HepG2 (cell line): ENCODE measurements around the gene RAB40C. TPM values are rescaled to one million over a fixed set of nuclear protein-coding genes. Genes with fewer than 3 reads are reported as not detected.

ENCODE experiments used
- ATAC-seq: fragments of 200-7000 bp; cut with Tn5 transposase; 3 replicates; pipeline ENCODE4 v1.9.1; 2020; ENCODE audit warnings: mild to moderate bottlenecking, moderate library complexity
- BruUV-seq: library from RNA; stranded (reverse); fragments of 400-500 nt; replicated peaks from 2 replicates; lab custom pipeline; 2021; lab: Mats Ljungman, UMichigan
- CTCF ChIA-PET: fragments of 300-600 bp; formaldehyde crosslinking; extraction: SDS; loops from one replicate; lab custom pipeline; 2021; ENCODE audit warnings: low total read pairs, inconsistent platforms, low intra/inter-chr PET ratio; lab: Yijun Ruan, JAX
- POLR2A ChIA-PET: fragments of 350-600 bp; sonication (Branson Sonifier 250); formaldehyde crosslinking; loops from one replicate; lab custom pipeline; 2020; ENCODE audit warnings: antibody characterized with exemption, inconsistent platforms; lab: Yijun Ruan, JAX
- DNase-seq: peaks from one replicate; pipeline ENCODE4 v3.0.0-alpha.2; 2015; ENCODE audit warnings: low spot score
- FAIRE-seq: peaks from 3 replicates; lab custom pipeline; 2011; peaks lifted over from hg19 to GRCh38; lab: Jason Lieb, UNC
- H2AFZ ChIP-seq: one replicate; pipeline ENCODE4 v1.6.1; 2011; ENCODE audit warnings: low read length, inconsistent platforms
- H3K27ac ChIP-seq: fragments of 300-600 bp; 3 replicates; pipeline ENCODE4 v1.8.0; 2011; ENCODE audit warnings: mixed run types, mild to moderate bottlenecking, mixed read lengths, low read length, inconsistent platforms; ENCODE audit not compliant: insufficient read depth; ENCODE audit errors: extremely low read length
- H3K27me3 ChIP-seq, 2 experiments: fragments of 200-600 bp in 1 of 2; 2 replicates in 1 of 2; 3 replicates in 1 of 2; pipeline versions ENCODE4 v1.6.0 to v1.8.0; 2011; ENCODE audit warnings: low read length in 2 of 2, mild to moderate bottlenecking in 2 of 2, moderate library complexity in 2 of 2, inconsistent platforms in 1 of 2; ENCODE audit not compliant: insufficient read depth in 2 of 2, control insufficient read depth in 1 of 2
- H3K36me3 ChIP-seq, 2 experiments: fragments of 200-600 bp in 1 of 2; replicated peaks in 1 of 2; 2 replicates in 1 of 2; 3 replicates in 1 of 2; pipeline versions ENCODE4 v1.5.1 to v1.8.0; 2011; ENCODE audit warnings: low read length in 2 of 2, inconsistent platforms in 1 of 2; ENCODE audit not compliant: insufficient read depth in 2 of 2, control insufficient read depth in 1 of 2
- H3K4me1 ChIP-seq: 2 replicates; pipeline ENCODE4 v1.5.1; 2012; ENCODE audit warnings: low read length, inconsistent platforms; ENCODE audit not compliant: insufficient read depth
- H3K4me2 ChIP-seq: 2 replicates; pipeline ENCODE4 v1.6.0; 2011; ENCODE audit warnings: low read depth, low read length, inconsistent platforms
- H3K4me3 ChIP-seq, 3 experiments: fragments of 200-600 bp in 1 of 3; sonication (generic), shearing (Covaris generic) in 1 of 3; replicated peaks in 1 of 3; 2 replicates each; pipeline ENCODE4 v1.5.1; 2011 to 2016; ENCODE audit warnings: low read length in 3 of 3, inconsistent platforms in 2 of 3, low read depth in 2 of 3, mild to moderate bottlenecking in 2 of 3, control low read depth in 1 of 3, mixed read lengths in 1 of 3; ENCODE audit not compliant: insufficient read depth in 1 of 3
- H3K79me2 ChIP-seq: one replicate; pipeline ENCODE4 v1.6.1; 2011; ENCODE audit warnings: low read length, inconsistent platforms; ENCODE audit not compliant: insufficient read depth
- H3K9ac ChIP-seq: 2 replicates; pipeline ENCODE4 v1.6.0; 2011; ENCODE audit warnings: mild to moderate bottlenecking, low read depth, low read length, inconsistent platforms; ENCODE audit not compliant: insufficient read depth
- H3K9me3 ChIP-seq: 2 replicates; pipeline ENCODE4 v1.5.1; 2012; ENCODE audit warnings: mild to moderate bottlenecking, low read length
- H4K20me1 ChIP-seq: 2 replicates; pipeline ENCODE4 v1.6.0; 2011; ENCODE audit warnings: inconsistent platforms, mild to moderate bottlenecking, low read length, moderate library complexity; ENCODE audit not compliant: insufficient read depth
- AGO1 ChIP-seq: fragments of 200-400 bp; formaldehyde crosslinking; IDR thresholded peaks from 2 replicates; pipeline ENCODE4 v1.6.1; 2017; ENCODE audit warnings: mild to moderate bottlenecking, low read depth, low read length, moderate library complexity; ENCODE audit not compliant: poor library complexity, severe bottlenecking
- BCLAF1 ChIP-seq: fragments of 450-650 bp; IDR thresholded peaks from 2 replicates; pipeline ENCODE4 v1.6.1; 2017; ENCODE audit warnings: mild to moderate bottlenecking
- CSRNP1 ChIP-seq: sonication (generic); formaldehyde crosslinking; IDR thresholded peaks from 2 replicates; pipeline ENCODE4 v1.8.1; 2023; ENCODE audit warnings: mild to moderate bottlenecking, missing genetic modification reagents
- ESRRA ChIP-seq: sonication (generic); formaldehyde crosslinking; IDR thresholded peaks from 2 replicates; pipeline ENCODE4 v1.5.1; 2020; ENCODE audit warnings: mild to moderate bottlenecking, low read depth, missing genetic modification reagents
- PLSCR1 ChIP-seq: sonication (generic); formaldehyde crosslinking; IDR thresholded peaks from 2 replicates; pipeline ENCODE4 v1.5.0; 2020; ENCODE audit warnings: missing genetic modification reagents, mild to moderate bottlenecking, borderline replicate concordance
- SOX5 ChIP-seq: IDR thresholded peaks from 2 replicates; pipeline ENCODE4 v1.6.1; 2016; ENCODE audit warnings: borderline replicate concordance
- SSRP1 ChIP-seq: IDR thresholded peaks from 2 replicates; pipeline ENCODE4 v1.6.1; 2016; ENCODE audit warnings: control low read depth
- XBP1 ChIP-seq: sonication (generic); formaldehyde crosslinking; IDR thresholded peaks from 2 replicates; pipeline ENCODE4 v1.5.0; 2020; ENCODE audit warnings: missing genetic modification reagents
- ZBTB38 ChIP-seq: sonication (generic); formaldehyde crosslinking; IDR thresholded peaks from 2 replicates; pipeline ENCODE4 v1.5.1; 2020; ENCODE audit warnings: mild to moderate bottlenecking, missing genetic modification reagents
- ZFP37 ChIP-seq: sonication (generic); formaldehyde crosslinking; IDR thresholded peaks from 2 replicates; pipeline ENCODE4 v1.4.0; 2020; ENCODE audit warnings: missing genetic modification reagents, borderline replicate concordance
- ZHX1 ChIP-seq: sonication (generic); formaldehyde crosslinking; IDR thresholded peaks from 2 replicates; pipeline ENCODE4 v1.8.1; 2022; ENCODE audit warnings: low read depth, mild to moderate bottlenecking, missing genetic modification reagents
- ZNF263 ChIP-seq: sonication (generic); formaldehyde crosslinking; IDR thresholded peaks from 2 replicates; pipeline ENCODE4 v1.4.0; 2020; ENCODE audit warnings: missing genetic modification reagents
- ZNF317 ChIP-seq: sonication (generic); formaldehyde crosslinking; IDR thresholded peaks from 2 replicates; pipeline ENCODE4 v1.5.0; 2020; ENCODE audit warnings: mild to moderate bottlenecking, missing genetic modification reagents
- ZNF441 ChIP-seq: sonication (generic); formaldehyde crosslinking; IDR thresholded peaks from 2 replicates; pipeline ENCODE4 v1.7.0; 2021; ENCODE audit warnings: missing genetic modification reagents, borderline replicate concordance
- ZNF546 ChIP-seq: sonication (generic); formaldehyde crosslinking; conservative IDR thresholded peaks from 2 replicates; pipeline ENCODE4 v1.8.1; 2023; ENCODE audit warnings: mild to moderate bottlenecking, missing genetic modification reagents
- WGBS: methylation state at CpG from one replicate; pipeline ENCODE4 v1.1.6; 2017; ENCODE audit warnings: low lambda C conversion rate; 5-methylcytosine and 5-hydroxymethylcytosine counted together
- in situ Hi-C: cut with HindIII; loops from 2 replicates; pipeline ENCODE4 v1.10.0; 2017; ENCODE audit warnings: low pct_unique_long_range_greater_than_20kb; ENCODE audit not compliant: extremely low pct_ligation_motif_present
- intact Hi-C: fragments of 100-400 bp; cut with micrococcal nuclease; formaldehyde crosslinking; loops from one replicate; pipeline ENCODE4 v1.10.0; 2022; ENCODE audit not compliant: unreplicated experiment
- polyA plus RNA-seq, 8 experiments: library from polyadenylated mRNA; depleted of rRNA in 3 of 8; stranded (reverse) in 7 of 8; unstranded in 1 of 8; fragments of >200 nt; fragmentation: Illumina TruSeq in 4 of 8; extraction: Trizol in 4 of 8; gene quantifications; 2 replicates each; pipeline versions ENCODE4 v1.2.1 to v1.2.3, GENCODE V29; 2011 to 2016; ENCODE audit warnings: low read depth in 4 of 8, missing spikeins in 1 of 8, mixed read lengths in 1 of 8; ENCODE audit not compliant: insufficient read depth in 1 of 8
- total RNA-seq, 5 experiments: library from RNA; depleted of rRNA; stranded (reverse); fragments of >200 nt; fragmentation: Illumina TruSeq; extraction: Trizol; gene quantifications; 2 replicates each; pipeline ENCODE4 v1.2.3, GENCODE V29; 2016; ENCODE audit warnings: low read depth in 1 of 5

Gene RAB40C
- total and polyA plus RNA-seq, 2 of the 13 experiments (the other 11 are each of a cell fraction or from before 2014, with no cell fraction given) = 7.7 to 11.5 TPM

- FAIRE-seq (peak; percentile 4), DNase-seq (peak; percentile 89), ATAC-seq (peak; percentile 73)
- no peaks in the 10 kb centered on the region for H3K36me3 ChIP-seq
- 0% methylated on average over 11 of the region's 107 CpGs for WGBS
- CTCF ChIA-PET = no interaction called here
- POLR2A ChIA-PET = interaction anchor here (0.7 to 1.5 kb wide), 9 partner anchors 10 to 191 kb away, joined by 3 to 7 read pairs (median 3); partner anchors contain the start of genes DECR2, METTL26 and WFIKKN1
- intact Hi-C loops (loop anchor here (10.0 kb wide), 1 partner anchor 56 kb away; the partner anchor contains the start of genes MCRIP2 and WDR90), in situ Hi-C loops (no loop called here)
- H3K4me1 ChIP-seq = peaks cover 68% of the 10 kb centered on the region
- no peaks in the 10 kb centered on the region for H3K27me3 ChIP-seq
- H4K20me1 ChIP-seq = peaks cover 14% of the 10 kb centered on the region; the same call in 1 of the 2 replicates
- H3K79me2 ChIP-seq = peaks cover 38% of the 10 kb centered on the region
- peak overlapping the region; percentile 99 for H3K27ac ChIP-seq
- peak overlapping the region; percentile 97 for H3K9ac ChIP-seq
- BruUV-seq = no TSS peak
- no peaks in the 10 kb centered on the region for H3K9me3 ChIP-seq
- H3K4me3 ChIP-seq = peak overlapping the region; percentile 94 to 96 (median 96)
- no peak overlapping the region for H2AFZ ChIP-seq
- H3K4me2 ChIP-seq = peak overlapping the region; percentile 95
- TF ChIP-seq SSRP1 (CRISPR knock-in tag) = no peak
- TF ChIP-seq ZNF441 = 0 out of 2 replicates have a peak, but pooled peaks have one; percentile 28
- 0 out of 2 replicates have a peak, but pooled peaks have one; percentile 25 for TF ChIP-seq ZNF263 (CRISPR knock-in tag)
- TF ChIP-seq PLSCR1 (CRISPR knock-in tag) = no peak
- no peak for TF ChIP-seq ZHX1
- TF ChIP-seq ZBTB38 (CRISPR knock-in tag) = no peak
- TF ChIP-seq ESRRA = peak; percentile 66
- no peak; the same call in 1 of the 2 replicates for TF ChIP-seq CSRNP1 (CRISPR knock-in tag)
- no peak for TF ChIP-seq SOX5 (CRISPR knock-in tag)
- TF ChIP-seq AGO1 = peak; percentile 40
- no peak for TF ChIP-seq ZFP37 (CRISPR knock-in tag)
- no peak; the same call in 1 of the 2 replicates for TF ChIP-seq ZNF546
- 0 out of 2 replicates have a peak, but pooled peaks have one; percentile 36 for TF ChIP-seq ZNF317
- TF ChIP-seq XBP1 (CRISPR knock-in tag) = no peak
- no peak for TF ChIP-seq BCLAF1
Measured at GRCh38 chr16:588889-589657, 793 bp upstream of the RAB40C start.
